Middle frontal gyrus (tissue), 1 donor: ENCODE measurements around the gene LAMB1.

Source experiments
- DNase-seq: peaks from one replicate; pipeline ENCODE4 v3.0.0-alpha.2; 2015; ENCODE audit warnings: low spot score; ENCODE audit errors: extremely low spot score

LAMB1 gene

GRCh38 chr7:107879400-107880035, 123.4 kb downstream of the LAMB1 start:
- peak; percentile 29 for DNase-seq

GRCh38 chr7:107878636-107879035, 124.3 kb downstream of the LAMB1 start:
- no peak for DNase-seq

- no peak for DNase-seq
Observed at GRCh38 chr7:107877731-107878382, 125.1 kb downstream of the LAMB1 start.

- no peak for DNase-seq
Observed at GRCh38 chr7:107876916-107877315, 126.0 kb downstream of the LAMB1 start.

- peak; percentile 40 for DNase-seq
Observed at GRCh38 chr7:107874605-107875446, 128.1 kb downstream of the LAMB1 start.

GRCh38 chr7:107874111-107874510, 128.8 kb downstream of the LAMB1 start:
- DNase-seq = no peak
